Body of pancreas (tissue), 4 donors: ENCODE results near the gene ZSWIM6. TPM values are rescaled to one million over a fixed set of nuclear protein-coding genes. Genes with fewer than 3 reads are reported as not detected.

Source experiments
- ATAC-seq: fragments of 150-250 bp; one replicate; pipeline ENCODE4 v1.9.1; 2016
- DNase-seq, 4 donors: peaks; one replicate each; pipeline ENCODE4 v3.0.0-alpha.2; 2019
- H3K27ac ChIP-seq, 4 donors: fragments of 200-600 bp; sonication (generic); 1 replicate in 3 of 4; 2 replicates in 1 of 4; pipeline versions ENCODE4 v1.5.1 to v1.6.1; 2016 to 2019; ENCODE audit warnings: mild to moderate bottlenecking in 1 of 4, mixed read lengths in 1 of 4, moderate library complexity in 1 of 4
- H3K27me3 ChIP-seq, 2 donors: fragments of 200-600 bp; sonication (generic); one replicate each; pipeline ENCODE4 v1.6.0; 2016; ENCODE audit warnings: mild to moderate bottlenecking in 1 of 2
- H3K36me3 ChIP-seq, 2 donors: fragments of 200-600 bp; sonication (generic); replicated peaks in 1 of 2; 2 replicates each; pipeline ENCODE4 v1.5.1; 2016; ENCODE audit warnings: low read depth in 2 of 2; ENCODE audit not compliant: insufficient read depth in 1 of 2
- H3K4me1 ChIP-seq: fragments of 200-600 bp; sonication (generic); one replicate; pipeline ENCODE4 v1.6.0; 2016
- H3K4me3 ChIP-seq, 2 donors: fragments of 200-600 bp; sonication (generic); 1 replicate in 1 of 2; 2 replicates in 1 of 2; pipeline ENCODE4 v1.5.1; 2016 to 2019
- H3K9me3 ChIP-seq, 3 donors: fragments of 200-600 bp; sonication (generic); 1 replicate in 2 of 3; 2 replicates in 1 of 3; pipeline ENCODE4 v1.5.1; 2016
- CTCF ChIP-seq, 7 experiments: fragments of 450-650 bp in 4 of 7; fragments of 200-600 bp in 3 of 7; sonication (generic) in 3 of 7; IDR thresholded peaks; one replicate each; pipeline ENCODE4 v1.5.1; 2016 to 2019; ENCODE audit warnings: antibody characterized with exemption in 7 of 7
- POLR2A ChIP-seq, 3 donors: fragments of 450-650 bp; IDR thresholded peaks; one replicate each; pipeline ENCODE4 v1.6.1; 2016; ENCODE audit warnings: antibody characterized with exemption in 3 of 3, mild to moderate bottlenecking in 2 of 3
- WGBS, 2 donors: methylation state at CpG; one replicate each; pipeline ENCODE4 v1.1.5; 2017; 5-methylcytosine and 5-hydroxymethylcytosine counted together
- intact Hi-C: fragments of 100-400 bp; cut with DNase I; formaldehyde crosslinking; loops from one replicate; pipeline ENCODE4 v1.15.1; 2023
- total RNA-seq, 2 donors: library from RNA; depleted of rRNA; stranded (reverse); fragments of >200 nt; gene quantifications; one replicate each; pipeline ENCODE4 v1.1.0, GENCODE V29; 2016

The ZSWIM6 gene
- total RNA-seq, 2 donors from 2014 or later = 5.9 to 8.8 TPM

GRCh38 chr5:61344187-61344944, 12.3 kb downstream of the ZSWIM6 start:
- peak; percentile 45 to 74 (median 48) for DNase-seq
- peaks cover 64% of the 10 kb centered on the region for H3K4me1 ChIP-seq
- TF ChIP-seq POLR2A (IDR thresholded peaks at IDR 0.05) (no peak), CTCF (IDR thresholded peaks at IDR 0.05) (no peak)
- no peaks in the 10 kb centered on the region for H3K9me3 ChIP-seq
- 40 to 45% methylated on average over 6 of the region's 6 CpGs for WGBS, 2 donors
- intact Hi-C loops = no loop called here
- ATAC-seq = no peak
- H3K27ac ChIP-seq = no peak overlapping the region
- no peak overlapping the region for H3K4me3 ChIP-seq
- no peaks in the 10 kb centered on the region for H3K27me3 ChIP-seq
- no peaks in the 10 kb centered on the region for H3K36me3 ChIP-seq

GRCh38 chr5:61346511-61346910, 14.5 kb downstream of the ZSWIM6 start:
- DNase-seq = no peak
- no peak overlapping the region for H3K27ac ChIP-seq
- 71 to 80% methylated on average over 2 of the region's 2 CpGs for WGBS, 2 donors
- TF ChIP-seq POLR2A (IDR thresholded peaks at IDR 0.05) (no peak), CTCF (IDR thresholded peaks at IDR 0.05) (no peak)
- H3K4me1 ChIP-seq = peaks cover 52% of the 10 kb centered on the region
- H3K27me3 ChIP-seq = no peaks in the 10 kb centered on the region
- ATAC-seq = no peak
- H3K4me3 ChIP-seq = no peak overlapping the region
- H3K9me3 ChIP-seq = no peaks in the 10 kb centered on the region
- intact Hi-C loops = no loop called here
- H3K36me3 ChIP-seq = no peaks in the 10 kb centered on the region

GRCh38 chr5:61347080-61347479, 15.0 kb downstream of the ZSWIM6 start:
- H3K4me1 ChIP-seq = peaks cover 57% of the 10 kb centered on the region
- no peaks in the 10 kb centered on the region for H3K27me3 ChIP-seq
- no peak for ATAC-seq
- no peaks in the 10 kb centered on the region for H3K36me3 ChIP-seq
- 33 to 46% methylated on average over 3 of the region's 3 CpGs for WGBS, 2 donors
- TF ChIP-seq POLR2A (IDR thresholded peaks at IDR 0.05) (no peak), CTCF (IDR thresholded peaks at IDR 0.05) (no peak)
- intact Hi-C loops = no loop called here
- no peak overlapping the region for H3K27ac ChIP-seq
- H3K9me3 ChIP-seq = no peaks in the 10 kb centered on the region
- DNase-seq = no peak
- no peak overlapping the region for H3K4me3 ChIP-seq

- intact Hi-C loops = no loop called here
- Histone ChIP-seq H3K9me3 (no peaks in the 10 kb centered on the region), H3K36me3 (no peaks in the 10 kb centered on the region), H3K4me1 (peaks cover 62% of the 10 kb centered on the region), H3K27me3 (no peaks in the 10 kb centered on the region), H3K27ac (no peak overlapping the region), H3K4me3 (no peak overlapping the region)
- DNase-seq = no peak
- 31 to 51% methylated on average over 2 of the region's 2 CpGs for WGBS, 2 donors
- TF ChIP-seq POLR2A (IDR thresholded peaks at IDR 0.05) (no peak), CTCF (IDR thresholded peaks at IDR 0.05) (no peak)
- no peak for ATAC-seq
Observed at GRCh38 chr5:61348447-61348846, 16.4 kb downstream of the ZSWIM6 start.

GRCh38 chr5:61349935-61350334, 17.9 kb downstream of the ZSWIM6 start:
- Histone ChIP-seq H3K27ac (no peak overlapping the region), H3K4me1 (peaks cover 47% of the 10 kb centered on the region), H3K36me3 (no peaks in the 10 kb centered on the region), H3K9me3 (no peaks in the 10 kb centered on the region), H3K4me3 (no peak overlapping the region), H3K27me3 (no peaks in the 10 kb centered on the region)
- intact Hi-C loops = no loop called here
- ATAC-seq (no peak), DNase-seq (no peak)
- TF ChIP-seq POLR2A (IDR thresholded peaks at IDR 0.05) (no peak), CTCF (IDR thresholded peaks at IDR 0.05) (no peak)
